SK-N-SH treated with all-trans-retinoic acid at 6 μM for 48 hours (cell line): ENCODE data around the gene C9.

ENCODE experiments used
- ESRRG ChIP-seq: fragments of 250-450 bp; sonication (Bioruptor Pico); IDR thresholded peaks from 2 replicates; pipeline ENCODE4 v1.6.1; 2021; ENCODE audit warnings: mild to moderate bottlenecking
- PATZ1 ChIP-seq: fragments of 250-450 bp; sonication (Bioruptor Pico); IDR thresholded peaks from 2 replicates; pipeline ENCODE4 v1.8.0; 2020; ENCODE audit warnings: mild to moderate bottlenecking, moderate library complexity, borderline replicate concordance
- PPARA ChIP-seq: fragments of 250-450 bp; sonication (Bioruptor Pico); IDR thresholded peaks from 2 replicates; pipeline ENCODE4 v1.5.0; 2020; ENCODE audit warnings: mild to moderate bottlenecking, borderline replicate concordance
- SNAI2 ChIP-seq: fragments of 250-450 bp; sonication (Bioruptor Pico); IDR thresholded peaks from 2 replicates; pipeline ENCODE4 v1.5.0; 2020; ENCODE audit warnings: mild to moderate bottlenecking, moderate library complexity
- ZC3H10 ChIP-seq: fragments of 250-450 bp; sonication (Bioruptor Pico); IDR thresholded peaks from 2 replicates; pipeline ENCODE4 v1.5.1; 2021; ENCODE audit warnings: mild to moderate bottlenecking, moderate library complexity
- ZFP3 ChIP-seq: fragments of 250-450 bp; sonication (Bioruptor Pico); IDR thresholded peaks from 2 replicates; pipeline ENCODE4 v1.5.0; 2020; ENCODE audit warnings: mild to moderate bottlenecking, moderate library complexity

GRCh38 chr5:39323542-39323941, 40.8 kb downstream of the C9 start:
- TF ChIP-seq ZC3H10 (CRISPR knock-in tag) (no peak), ZFP3 (no peak), PATZ1 (CRISPR knock-in tag) (no peak), ESRRG (CRISPR knock-in tag) (no peak), PPARA (no peak), SNAI2 (CRISPR knock-in tag) (no peak)
